OCI-LY3 (cell line): ENCODE measurements around the gene PPP2R5C.

Experiments
- H2AFZ ChIP-seq: fragments of 200-600, 300-600 bp; shearing (Covaris generic); 2 replicates; pipeline ENCODE4 v1.6.0; 2014; ENCODE audit warnings: antibody characterized with exemption, low read depth, low read length
- H3K27ac ChIP-seq: fragments of 200-600, 300-600 bp; sonication (generic); 2 replicates; pipeline ENCODE4 v1.5.1; 2014; ENCODE audit warnings: mild to moderate bottlenecking, low read length, moderate library complexity, mixed read lengths
- H3K27me3 ChIP-seq: fragments of 200-600, 300-600 bp; sonication (generic); 2 replicates; pipeline ENCODE4 v1.6.1; 2014; ENCODE audit warnings: low read depth, low read length, mixed read lengths
- H3K36me3 ChIP-seq: fragments of 200-600, 300-600 bp; sonication (generic); replicated peaks from 2 replicates; pipeline ENCODE3; 2014; ENCODE audit warnings: low read depth, low read length, mixed read lengths
- H3K4me1 ChIP-seq: fragments of 300-600, 200-600 bp; sonication (generic); 2 replicates; pipeline ENCODE4 v1.6.1; 2014; ENCODE audit warnings: low read length, mixed read lengths
- H3K4me2 ChIP-seq: fragments of 200-600, 300-600 bp; sonication (generic); 2 replicates; pipeline ENCODE4 v1.6.1; 2014; ENCODE audit warnings: low read length, mixed read lengths
- H3K4me3 ChIP-seq: fragments of 300-600, 200-600 bp; sonication (generic); 2 replicates; pipeline ENCODE4 v1.5.1; 2014; ENCODE audit warnings: antibody characterized with exemption, mild to moderate bottlenecking, low read length, moderate library complexity
- H3K79me2 ChIP-seq: fragments of 300-600, 200-600 bp; shearing (Covaris generic); 2 replicates; pipeline ENCODE4 v1.6.1; 2014; ENCODE audit warnings: mild to moderate bottlenecking, low read length, mixed read lengths
- H3K9ac ChIP-seq: fragments of 300-600, 200-600 bp; shearing (Covaris generic); 2 replicates; pipeline ENCODE4 v1.6.0; 2014; ENCODE audit warnings: mild to moderate bottlenecking, low read length, moderate library complexity
- H3K9me3 ChIP-seq: fragments of 200-600, 300-600 bp; shearing (Covaris generic); 2 replicates; pipeline ENCODE4 v1.6.1; 2014; ENCODE audit warnings: low read length, mixed read lengths; ENCODE audit not compliant: insufficient read depth
- H4K20me1 ChIP-seq: fragments of 200-600, 300-600 bp; sonication (generic); 2 replicates; pipeline ENCODE4 v1.6.1; 2016; ENCODE audit warnings: low read length, mixed read lengths; ENCODE audit not compliant: insufficient read depth
- EZH2phosphoT487 ChIP-seq: fragments of 200-600 bp; shearing (Covaris generic); IDR thresholded peaks from 2 replicates; pipeline ENCODE4 v1.6.1; 2018; ENCODE audit warnings: antibody characterized with exemption, mixed run types, low read depth
- TF ChIP-seq, protein P1 (sequence below): fragments of 200-600, 300-600 bp; sonication (generic); IDR thresholded peaks from 2 replicates; pipeline ENCODE4 v1.5.1; 2014; ENCODE audit warnings: antibody characterized with exemption, low read length, low read depth

The PPP2R5C gene

DNA sequence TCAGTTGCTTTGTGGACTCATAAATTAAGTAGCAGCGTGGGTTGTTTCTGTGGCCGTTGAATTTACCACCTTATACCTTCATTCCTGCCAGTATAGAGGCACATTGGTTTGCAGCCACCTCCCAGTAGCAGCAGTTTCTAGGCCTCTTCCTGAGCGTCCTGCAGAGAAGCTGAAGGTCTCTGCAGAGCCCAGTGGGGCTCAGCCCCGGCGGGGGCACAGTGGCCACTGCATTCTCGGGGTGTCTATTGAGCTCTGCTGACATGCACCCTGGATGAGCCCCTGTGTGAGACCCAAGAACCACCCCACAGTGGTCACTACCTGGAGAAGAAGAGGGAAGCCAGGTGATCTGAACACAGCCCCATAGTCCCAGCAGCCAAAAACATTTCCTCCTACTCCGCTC is 145.1 kb downstream of the PPP2R5C start:
- no peaks in the 10 kb centered on the region for H3K4me1 ChIP-seq
- H2AFZ ChIP-seq = no peak overlapping the region
- H3K9me3 ChIP-seq = no peaks in the 10 kb centered on the region
- no peak overlapping the region for H3K27ac ChIP-seq
- no peaks in the 10 kb centered on the region for H4K20me1 ChIP-seq
- no peak overlapping the region for H3K4me3 ChIP-seq
- peaks cover 36% of the 10 kb centered on the region for H3K36me3 ChIP-seq
- H3K27me3 ChIP-seq = no peaks in the 10 kb centered on the region
- TF ChIP-seq, protein P1, sequence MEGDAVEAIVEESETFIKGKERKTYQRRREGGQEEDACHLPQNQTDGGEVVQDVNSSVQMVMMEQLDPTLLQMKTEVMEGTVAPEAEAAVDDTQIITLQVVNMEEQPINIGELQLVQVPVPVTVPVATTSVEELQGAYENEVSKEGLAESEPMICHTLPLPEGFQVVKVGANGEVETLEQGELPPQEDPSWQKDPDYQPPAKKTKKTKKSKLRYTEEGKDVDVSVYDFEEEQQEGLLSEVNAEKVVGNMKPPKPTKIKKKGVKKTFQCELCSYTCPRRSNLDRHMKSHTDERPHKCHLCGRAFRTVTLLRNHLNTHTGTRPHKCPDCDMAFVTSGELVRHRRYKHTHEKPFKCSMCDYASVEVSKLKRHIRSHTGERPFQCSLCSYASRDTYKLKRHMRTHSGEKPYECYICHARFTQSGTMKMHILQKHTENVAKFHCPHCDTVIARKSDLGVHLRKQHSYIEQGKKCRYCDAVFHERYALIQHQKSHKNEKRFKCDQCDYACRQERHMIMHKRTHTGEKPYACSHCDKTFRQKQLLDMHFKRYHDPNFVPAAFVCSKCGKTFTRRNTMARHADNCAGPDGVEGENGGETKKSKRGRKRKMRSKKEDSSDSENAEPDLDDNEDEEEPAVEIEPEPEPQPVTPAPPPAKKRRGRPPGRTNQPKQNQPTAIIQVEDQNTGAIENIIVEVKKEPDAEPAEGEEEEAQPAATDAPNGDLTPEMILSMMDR = no peak
- TF ChIP-seq EZH2phosphoT487 = no peak
- no peaks in the 10 kb centered on the region for H3K79me2 ChIP-seq
- H3K9ac ChIP-seq = no peak overlapping the region
- H3K4me2 ChIP-seq = no peak overlapping the region

DNA sequence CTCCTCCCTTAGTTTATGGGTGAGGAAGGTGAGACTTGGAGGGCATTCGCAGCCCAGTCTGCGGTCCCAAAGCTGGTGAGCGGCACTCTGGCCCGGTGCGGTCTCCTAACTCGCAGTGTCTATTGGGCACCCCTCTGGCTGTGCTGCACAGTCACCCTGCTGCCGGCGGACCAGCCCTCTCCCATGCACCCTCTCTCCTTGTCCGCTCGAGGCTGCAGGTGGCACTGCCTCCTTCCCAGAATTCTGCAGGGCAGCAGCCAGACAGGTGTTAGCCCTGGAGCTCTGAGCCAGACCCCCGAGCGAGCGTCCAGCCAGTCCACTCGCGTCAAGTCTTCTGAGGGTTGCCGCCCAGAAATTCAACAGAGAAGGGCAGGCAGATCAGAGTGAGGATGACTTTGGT is 146.1 kb downstream of the PPP2R5C start:
- H2AFZ ChIP-seq = no peak overlapping the region
- no peak overlapping the region for H3K4me3 ChIP-seq
- TF ChIP-seq, protein P1 = no peak
- no peak for TF ChIP-seq EZH2phosphoT487
- no peaks in the 10 kb centered on the region for H4K20me1 ChIP-seq
- no peak overlapping the region for H3K4me2 ChIP-seq
- H3K9me3 ChIP-seq = no peaks in the 10 kb centered on the region
- H3K36me3 ChIP-seq = peaks cover 27% of the 10 kb centered on the region
- no peaks in the 10 kb centered on the region for H3K27me3 ChIP-seq
- H3K27ac ChIP-seq = no peak overlapping the region
- H3K79me2 ChIP-seq = no peaks in the 10 kb centered on the region
- no peak overlapping the region for H3K9ac ChIP-seq
- no peaks in the 10 kb centered on the region for H3K4me1 ChIP-seq

DNA sequence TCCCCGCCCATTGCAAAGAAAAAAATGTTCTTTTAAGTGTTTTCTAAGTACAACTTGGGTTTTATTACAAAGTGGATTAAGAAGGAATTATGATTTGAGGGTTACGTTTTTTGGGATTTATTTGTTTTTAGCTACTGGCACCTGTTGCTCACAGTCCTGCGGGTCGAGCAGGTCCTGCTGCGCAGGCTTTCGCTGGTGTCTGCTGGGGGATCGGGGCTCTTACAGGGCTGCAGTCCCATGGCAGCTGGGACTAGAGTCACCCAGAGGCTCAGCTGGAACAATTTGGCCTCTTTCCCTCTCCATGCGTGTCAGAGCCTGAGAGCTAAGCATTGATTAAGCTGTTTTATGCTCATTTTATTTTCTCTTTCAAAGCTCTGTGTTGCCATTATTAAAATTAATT is 147.3 kb downstream of the PPP2R5C start:
- H3K4me1 ChIP-seq = no peaks in the 10 kb centered on the region
- TF ChIP-seq EZH2phosphoT487 = no peak
- TF ChIP-seq, protein P1 = no peak
- no peaks in the 10 kb centered on the region for H3K9me3 ChIP-seq
- H3K4me3 ChIP-seq = no peak overlapping the region
- no peak overlapping the region for H2AFZ ChIP-seq
- no peak overlapping the region for H3K27ac ChIP-seq
- H3K36me3 ChIP-seq = peaks cover 21% of the 10 kb centered on the region
- H3K9ac ChIP-seq = no peak overlapping the region
- no peaks in the 10 kb centered on the region for H4K20me1 ChIP-seq
- no peaks in the 10 kb centered on the region for H3K79me2 ChIP-seq
- H3K4me2 ChIP-seq = no peak overlapping the region
- H3K27me3 ChIP-seq = no peaks in the 10 kb centered on the region

DNA sequence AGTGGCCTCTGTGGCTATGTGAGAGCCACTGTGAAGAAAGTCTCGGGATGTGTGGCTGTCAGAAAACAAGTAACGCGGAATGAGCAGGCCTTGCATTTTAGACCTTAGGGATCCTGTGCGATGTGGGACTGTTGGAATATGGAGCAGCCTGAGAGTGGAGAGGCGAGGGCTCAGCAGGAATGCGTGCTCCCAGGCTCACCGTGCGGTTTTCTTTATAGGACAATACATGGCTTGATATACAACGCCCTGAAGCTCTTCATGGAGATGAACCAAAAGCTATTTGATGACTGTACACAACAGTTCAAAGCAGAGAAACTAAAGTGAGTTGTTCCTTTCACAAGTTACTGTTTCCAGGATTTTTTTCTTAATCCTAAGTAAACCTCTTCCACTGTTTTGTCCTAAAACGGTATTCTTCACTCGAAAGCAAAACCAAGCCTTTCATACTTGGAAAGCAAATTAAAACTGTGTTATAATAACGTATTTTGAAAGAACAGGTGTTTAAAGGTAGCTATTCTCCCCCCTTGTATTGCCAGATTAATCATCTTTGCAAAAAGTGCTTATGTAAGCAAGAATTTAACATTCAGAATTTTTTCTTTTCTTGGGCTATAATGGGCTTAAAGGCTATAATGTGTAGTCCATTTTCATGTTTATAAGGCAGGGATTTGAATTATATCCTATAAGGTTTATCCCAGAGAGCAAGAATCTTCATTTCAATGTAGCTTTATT is 148.0 kb downstream of the PPP2R5C start:
- H2AFZ ChIP-seq = no peak overlapping the region
- H3K27ac ChIP-seq = no peak overlapping the region
- no peak overlapping the region for H3K4me2 ChIP-seq
- no peaks in the 10 kb centered on the region for H3K79me2 ChIP-seq
- no peak overlapping the region for H3K4me3 ChIP-seq
- no peaks in the 10 kb centered on the region for H3K9me3 ChIP-seq
- H3K4me1 ChIP-seq = no peaks in the 10 kb centered on the region
- no peak overlapping the region for H3K9ac ChIP-seq
- no peaks in the 10 kb centered on the region for H4K20me1 ChIP-seq
- H3K36me3 ChIP-seq = peaks cover 26% of the 10 kb centered on the region
- TF ChIP-seq EZH2phosphoT487 = no peak
- TF ChIP-seq, protein P1 = no peak
- no peaks in the 10 kb centered on the region for H3K27me3 ChIP-seq
